ENCODE measurements around the gene CNTN4.

DNA sequence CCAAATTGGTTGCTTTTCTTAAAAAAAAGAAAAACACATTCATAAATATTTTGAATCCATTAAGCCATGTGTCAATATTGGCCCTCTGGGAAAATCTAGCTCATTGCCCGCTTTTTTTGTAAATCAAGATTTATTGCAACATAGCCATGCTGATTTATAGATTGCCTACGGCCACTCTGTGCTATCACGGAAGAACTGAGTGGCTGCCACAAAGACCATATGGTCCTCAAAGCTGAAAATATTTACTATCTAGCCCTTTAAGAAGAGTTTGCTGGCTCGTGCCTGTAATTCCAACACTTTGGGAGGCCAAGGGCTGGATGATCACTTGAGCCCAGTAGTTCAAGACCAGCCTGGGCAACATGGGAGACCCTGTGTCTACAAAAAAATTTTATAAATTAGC lies 965.6 kb downstream of the CNTN4 start:
- TF ChIP-seq, protein P1, sequence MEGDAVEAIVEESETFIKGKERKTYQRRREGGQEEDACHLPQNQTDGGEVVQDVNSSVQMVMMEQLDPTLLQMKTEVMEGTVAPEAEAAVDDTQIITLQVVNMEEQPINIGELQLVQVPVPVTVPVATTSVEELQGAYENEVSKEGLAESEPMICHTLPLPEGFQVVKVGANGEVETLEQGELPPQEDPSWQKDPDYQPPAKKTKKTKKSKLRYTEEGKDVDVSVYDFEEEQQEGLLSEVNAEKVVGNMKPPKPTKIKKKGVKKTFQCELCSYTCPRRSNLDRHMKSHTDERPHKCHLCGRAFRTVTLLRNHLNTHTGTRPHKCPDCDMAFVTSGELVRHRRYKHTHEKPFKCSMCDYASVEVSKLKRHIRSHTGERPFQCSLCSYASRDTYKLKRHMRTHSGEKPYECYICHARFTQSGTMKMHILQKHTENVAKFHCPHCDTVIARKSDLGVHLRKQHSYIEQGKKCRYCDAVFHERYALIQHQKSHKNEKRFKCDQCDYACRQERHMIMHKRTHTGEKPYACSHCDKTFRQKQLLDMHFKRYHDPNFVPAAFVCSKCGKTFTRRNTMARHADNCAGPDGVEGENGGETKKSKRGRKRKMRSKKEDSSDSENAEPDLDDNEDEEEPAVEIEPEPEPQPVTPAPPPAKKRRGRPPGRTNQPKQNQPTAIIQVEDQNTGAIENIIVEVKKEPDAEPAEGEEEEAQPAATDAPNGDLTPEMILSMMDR (IDR thresholded peaks at IDR 0.05) = no peak
- no peak for TF ChIP-seq POLR2A (IDR thresholded peaks at IDR 0.05)
